A549 (cell line): ENCODE data around the gene GARS1.

Source experiments
- CTCF ChIP-seq: fragments of >200 bp; sonication (Bioruptor Twin); formaldehyde crosslinking; IDR thresholded peaks from 3 replicates; pipeline ENCODE4 v1.5.1; 2016
- ESRRA ChIP-seq: fragments of 150-350 bp; IDR thresholded peaks from 2 replicates; pipeline ENCODE4 v1.6.1; 2014; ENCODE audit warnings: mild to moderate bottlenecking, low read length, borderline replicate concordance
- FOSL2 ChIP-seq, 2 experiments: fragments of 450-650 bp in 1 of 2; fragments of >200 bp in 1 of 2; sonication (Bioruptor Twin) in 1 of 2; formaldehyde crosslinking; IDR thresholded peaks; 2 replicates each; pipeline versions ENCODE4 v1.5.0 to v1.6.1; 2016 to 2020; ENCODE audit warnings: mild to moderate bottlenecking in 1 of 2, moderate library complexity in 1 of 2
- NFE2L2 ChIP-seq: fragments of 150-350 bp; conservative IDR thresholded peaks from 2 replicates; pipeline ENCODE4 v1.6.1; 2014; ENCODE audit warnings: low read length
- POLR2A ChIP-seq: IDR thresholded peaks from 2 replicates; pipeline ENCODE4 v1.6.1; 2012; ENCODE audit warnings: mild to moderate bottlenecking, low read length
- RAD21 ChIP-seq, 2 experiments: fragments of >200 bp in 1 of 2; sonication (Bioruptor Twin) in 1 of 2; formaldehyde crosslinking in 1 of 2; IDR thresholded peaks in 1 of 2; conservative IDR thresholded peaks in 1 of 2; 2 replicates in 1 of 2; 3 replicates in 1 of 2; pipeline ENCODE4 v1.6.1; 2012 to 2018; ENCODE audit warnings: inconsistent platforms in 1 of 2
- RARB ChIP-seq: fragments of 250-450 bp; sonication (Bioruptor Pico); IDR thresholded peaks from 2 replicates; pipeline ENCODE4 v1.8.0; 2021; ENCODE audit warnings: mild to moderate bottlenecking, moderate library complexity
- RFX5 ChIP-seq: fragments of 450-650 bp; IDR thresholded peaks from 2 replicates; pipeline ENCODE4 v1.7.1; 2014; ENCODE audit warnings: antibody characterized with exemption, mild to moderate bottlenecking, moderate library complexity
- TF ChIP-seq, protein P1 (sequence below): IDR thresholded peaks from 2 replicates; pipeline ENCODE4 v1.6.1; 2012

DNA sequence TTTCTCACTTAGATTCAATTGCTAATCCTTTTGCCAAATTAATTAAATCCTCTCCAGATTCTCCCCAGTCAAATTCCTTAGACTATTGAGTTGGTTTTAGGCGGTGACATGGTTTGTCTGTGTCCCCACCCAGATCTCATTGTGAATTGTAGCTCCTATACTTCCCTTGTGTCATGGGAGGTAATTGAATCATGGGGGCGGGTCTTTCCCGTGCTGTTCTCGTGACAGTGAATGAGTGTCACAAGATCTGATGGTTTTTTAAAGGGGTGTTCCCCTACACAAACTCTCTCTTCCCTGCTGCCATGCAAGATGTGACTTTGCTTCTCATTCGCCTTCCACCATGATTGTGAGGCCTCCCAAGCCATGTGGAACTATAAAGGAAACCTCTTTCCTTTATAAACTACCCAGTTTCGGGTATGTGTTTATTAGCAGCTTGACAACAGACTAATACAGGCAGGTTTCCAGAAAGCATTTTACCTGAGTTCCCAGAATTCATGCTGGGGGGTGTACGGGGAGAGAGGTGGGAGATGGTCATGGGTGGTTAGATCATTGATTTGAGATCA is 44.7 kb upstream of the GARS1 start:
- no peak for TF ChIP-seq FOSL2 (IDR thresholded peaks at IDR 0.05)
- TF ChIP-seq FOSL2 (CRISPR knock-in tag; IDR thresholded peaks at IDR 0.05): no peak
- TF ChIP-seq RARB (CRISPR knock-in tag): no peak
- no peak for TF ChIP-seq CTCF
- no peak for TF ChIP-seq NFE2L2
- no peak for TF ChIP-seq RAD21 (conservative IDR thresholded peaks at IDR 0.05 in 1 of 2, IDR thresholded peaks at IDR 0.05 in 1 of 2)
- TF ChIP-seq, protein P1, sequence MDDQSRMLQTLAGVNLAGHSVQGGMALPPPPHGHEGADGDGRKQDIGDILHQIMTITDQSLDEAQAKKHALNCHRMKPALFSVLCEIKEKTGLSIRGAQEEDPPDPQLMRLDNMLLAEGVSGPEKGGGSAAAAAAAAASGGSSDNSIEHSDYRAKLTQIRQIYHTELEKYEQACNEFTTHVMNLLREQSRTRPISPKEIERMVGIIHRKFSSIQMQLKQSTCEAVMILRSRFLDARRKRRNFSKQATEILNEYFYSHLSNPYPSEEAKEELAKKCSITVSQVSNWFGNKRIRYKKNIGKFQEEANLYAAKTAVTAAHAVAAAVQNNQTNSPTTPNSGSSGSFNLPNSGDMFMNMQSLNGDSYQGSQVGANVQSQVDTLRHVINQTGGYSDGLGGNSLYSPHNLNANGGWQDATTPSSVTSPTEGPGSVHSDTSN: no peak
- no peak for TF ChIP-seq RFX5
- TF ChIP-seq ESRRA: no peak
- no peak for TF ChIP-seq POLR2A
